NCI-H187 (cell line): ENCODE results near the gene CC2D2A.
"Not testable (repeated sequence)": the region's sequence is repeated elsewhere in the genome, so short reads cannot be mapped to it uniquely, and the experiment has no call there.

Source experiments
- DNase-seq, 2 experiments: peaks; one replicate each; lab custom pipeline; 2025; lab: John Stamatoyannopoulos, UW

CC2D2A gene

GRCh38 chr4:15557786-15558550 is 88.3 kb downstream of the CC2D2A start:
- no peak for DNase-seq

- DNase-seq, result no peak
Measured at GRCh38 chr4:15558561-15558960, 88.9 kb downstream of the CC2D2A start.

- no peak for DNase-seq
Measured at GRCh38 chr4:15562114-15562513, 92.4 kb downstream of the CC2D2A start.

- DNase-seq, result no peak
Measured at GRCh38 chr4:15562623-15563022, 92.9 kb downstream of the CC2D2A start.

GRCh38 chr4:15563871-15564270 is 94.2 kb downstream of the CC2D2A start:
- DNase-seq, result no peak

- DNase-seq, result no peak
Measured at GRCh38 chr4:15568821-15569220, 99.1 kb downstream of the CC2D2A start.

- DNase-seq, result no peak
Measured at GRCh38 chr4:15569746-15570145, 100.1 kb downstream of the CC2D2A start.

- no peak for DNase-seq
Measured at GRCh38 chr4:15575966-15576365, 106.3 kb downstream of the CC2D2A start.

- DNase-seq, result no peak
Measured at GRCh38 chr4:15577508-15577907, 107.8 kb downstream of the CC2D2A start.

GRCh38 chr4:15584785-15585184 is 115.1 kb downstream of the CC2D2A start:
- DNase-seq, result no peak

GRCh38 chr4:15585331-15585730 is 115.6 kb downstream of the CC2D2A start:
- no peak for DNase-seq

- no peak for DNase-seq
Measured at GRCh38 chr4:15586066-15586465, 116.4 kb downstream of the CC2D2A start.

GRCh38 chr4:15587649-15588048 is 118.0 kb downstream of the CC2D2A start:
- no peak for DNase-seq

GRCh38 chr4:15592799-15593198 is 123.1 kb downstream of the CC2D2A start:
- DNase-seq, result no peak

GRCh38 chr4:15598644-15599043 is 129.0 kb downstream of the CC2D2A start:
- DNase-seq, result no peak

GRCh38 chr4:15600176-15600575 is 130.5 kb downstream of the CC2D2A start:
- DNase-seq, result no peak

GRCh38 chr4:15601862-15602261 is 132.2 kb downstream of the CC2D2A start:
- DNase-seq, result no peak

- DNase-seq, result no peak
Measured at GRCh38 chr4:15605537-15605936, 135.9 kb downstream of the CC2D2A start.

GRCh38 chr4:15610855-15611254 is 141.2 kb downstream of the CC2D2A start:
- DNase-seq, result no peak

GRCh38 chr4:15612136-15612535 is 142.5 kb downstream of the CC2D2A start:
- no peak for DNase-seq

GRCh38 chr4:15614891-15615290 is 145.2 kb downstream of the CC2D2A start:
- not testable (repeated sequence) for DNase-seq

GRCh38 chr4:15617407-15617806 is 147.7 kb downstream of the CC2D2A start:
- not testable (repeated sequence) for DNase-seq

GRCh38 chr4:15636818-15637217 is 167.1 kb downstream of the CC2D2A start:
- no peak for DNase-seq

- DNase-seq, result no peak
Measured at GRCh38 chr4:15638418-15638817, 168.7 kb downstream of the CC2D2A start.
